PFSK-1 (cell line): ENCODE results near the gene SPAG4.

Source experiments
- POLR2AphosphoS5 ChIP-seq: IDR thresholded peaks from 2 replicates; pipeline ENCODE4 v1.6.1; 2012; ENCODE audit warnings: low read depth, mild to moderate bottlenecking, control low read depth, low read length, moderate library complexity
- SIN3A ChIP-seq: IDR thresholded peaks from 2 replicates; pipeline ENCODE4 v1.6.1; 2012; ENCODE audit warnings: mild to moderate bottlenecking, low read length, moderate library complexity, borderline replicate concordance; ENCODE audit not compliant: insufficient read depth
- TAF1 ChIP-seq: IDR thresholded peaks from 2 replicates; pipeline ENCODE4 v1.6.1; 2012; ENCODE audit warnings: low read length, control low read depth, borderline replicate concordance; ENCODE audit not compliant: insufficient read depth
- TF ChIP-seq, protein P1 (sequence below), 2 experiments: IDR thresholded peaks; 2 replicates each; pipeline versions ENCODE4 v1.6.1 to v1.8.0; 2011 to 2012; ENCODE audit warnings: low read depth in 2 of 2, low read length in 2 of 2, control low read depth in 1 of 2, inconsistent platforms in 1 of 2, mild to moderate bottlenecking in 1 of 2, moderate library complexity in 1 of 2; ENCODE audit not compliant: insufficient read depth in 1 of 2

DNA sequence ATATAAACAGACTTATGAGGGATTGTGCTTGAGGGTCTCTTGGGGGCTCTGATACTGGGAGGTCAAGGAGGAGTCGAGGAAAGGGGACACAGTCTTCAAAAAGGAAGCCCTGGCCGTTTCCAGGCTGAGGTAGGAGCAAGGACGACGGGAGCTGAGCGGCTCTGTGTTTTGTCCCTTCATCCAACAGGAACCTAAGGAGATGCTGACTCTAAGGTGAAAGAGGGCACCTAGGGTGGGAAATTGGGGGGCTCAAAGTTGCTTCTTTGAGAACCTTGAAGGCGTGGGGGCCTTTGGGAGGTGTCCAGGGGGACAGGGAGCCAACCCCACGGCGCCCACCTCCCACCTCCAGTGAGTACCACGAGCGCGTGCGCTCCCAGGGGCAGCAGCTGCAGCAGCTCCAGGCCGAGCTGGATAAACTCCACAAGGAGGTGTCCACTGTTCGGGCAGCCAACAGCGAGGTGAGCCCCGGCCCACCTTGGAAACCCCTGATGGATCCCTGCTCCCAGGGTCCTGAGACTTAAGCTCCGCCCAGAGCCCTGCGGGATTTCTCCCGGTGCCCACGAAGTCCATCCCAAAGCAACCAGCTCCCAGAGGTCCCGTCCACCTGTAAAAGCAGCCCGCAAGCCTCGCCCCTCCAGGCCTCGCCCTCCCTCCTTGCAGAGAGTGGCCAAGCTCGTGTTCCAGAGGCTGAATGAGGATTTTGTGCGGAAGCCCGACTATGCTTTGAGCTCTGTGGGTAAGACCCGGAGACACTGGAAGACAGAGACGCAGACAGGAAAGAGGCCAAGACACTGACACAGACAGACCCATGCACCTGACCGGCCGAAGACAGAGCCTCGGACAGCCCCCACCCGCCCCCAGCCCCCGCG is 2.9 kb downstream of the SPAG4 start:
- TF ChIP-seq, protein P1, sequence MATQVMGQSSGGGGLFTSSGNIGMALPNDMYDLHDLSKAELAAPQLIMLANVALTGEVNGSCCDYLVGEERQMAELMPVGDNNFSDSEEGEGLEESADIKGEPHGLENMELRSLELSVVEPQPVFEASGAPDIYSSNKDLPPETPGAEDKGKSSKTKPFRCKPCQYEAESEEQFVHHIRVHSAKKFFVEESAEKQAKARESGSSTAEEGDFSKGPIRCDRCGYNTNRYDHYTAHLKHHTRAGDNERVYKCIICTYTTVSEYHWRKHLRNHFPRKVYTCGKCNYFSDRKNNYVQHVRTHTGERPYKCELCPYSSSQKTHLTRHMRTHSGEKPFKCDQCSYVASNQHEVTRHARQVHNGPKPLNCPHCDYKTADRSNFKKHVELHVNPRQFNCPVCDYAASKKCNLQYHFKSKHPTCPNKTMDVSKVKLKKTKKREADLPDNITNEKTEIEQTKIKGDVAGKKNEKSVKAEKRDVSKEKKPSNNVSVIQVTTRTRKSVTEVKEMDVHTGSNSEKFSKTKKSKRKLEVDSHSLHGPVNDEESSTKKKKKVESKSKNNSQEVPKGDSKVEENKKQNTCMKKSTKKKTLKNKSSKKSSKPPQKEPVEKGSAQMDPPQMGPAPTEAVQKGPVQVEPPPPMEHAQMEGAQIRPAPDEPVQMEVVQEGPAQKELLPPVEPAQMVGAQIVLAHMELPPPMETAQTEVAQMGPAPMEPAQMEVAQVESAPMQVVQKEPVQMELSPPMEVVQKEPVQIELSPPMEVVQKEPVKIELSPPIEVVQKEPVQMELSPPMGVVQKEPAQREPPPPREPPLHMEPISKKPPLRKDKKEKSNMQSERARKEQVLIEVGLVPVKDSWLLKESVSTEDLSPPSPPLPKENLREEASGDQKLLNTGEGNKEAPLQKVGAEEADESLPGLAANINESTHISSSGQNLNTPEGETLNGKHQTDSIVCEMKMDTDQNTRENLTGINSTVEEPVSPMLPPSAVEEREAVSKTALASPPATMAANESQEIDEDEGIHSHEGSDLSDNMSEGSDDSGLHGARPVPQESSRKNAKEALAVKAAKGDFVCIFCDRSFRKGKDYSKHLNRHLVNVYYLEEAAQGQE (IDR thresholded peaks at IDR 0.05; ENCODE audit: insufficient read depth in 1 of 2, low read depth in 2 of 2, low read length in 2 of 2) = no peak
- TF ChIP-seq SIN3A = no peak
- TF ChIP-seq POLR2AphosphoS5 = no peak
- no peak for TF ChIP-seq TAF1
